GM19455 (cell line): ENCODE data around the gene KIAA0040.

Source experiments
- ATAC-seq: cut with Tn5 transposase; IDR thresholded peaks from one replicate; pipeline ENCODE4 v1.9.1; 2021; ENCODE audit not compliant: unreplicated experiment

The KIAA0040 gene

GRCh38 chr1:175203570-175204068 lies 11.0 kb upstream of the KIAA0040 start:
- no peak for ATAC-seq

GRCh38 chr1:175200678-175201521 lies 8.3 kb upstream of the KIAA0040 start:
- ATAC-seq: no peak

GRCh38 chr1:175198332-175198731 lies 5.8 kb upstream of the KIAA0040 start:
- ATAC-seq: no peak

GRCh38 chr1:175197531-175197930 lies 5.0 kb upstream of the KIAA0040 start:
- no peak for ATAC-seq

- no peak for ATAC-seq
Measured at GRCh38 chr1:175195798-175196197, 3.2 kb upstream of the KIAA0040 start.

- no peak for ATAC-seq
Measured at GRCh38 chr1:175195281-175195680, 2.7 kb upstream of the KIAA0040 start.

GRCh38 chr1:175193527-175193910 lies 943 bp upstream of the KIAA0040 start:
- no peak for ATAC-seq

- ATAC-seq: peak; percentile 27
Measured at GRCh38 chr1:175192111-175192629, 406 bp downstream of the KIAA0040 start.

GRCh38 chr1:175191659-175192058 lies 917 bp downstream of the KIAA0040 start:
- no peak for ATAC-seq

- peak; percentile 55 for ATAC-seq
Measured at GRCh38 chr1:175188936-175189335, 3.6 kb downstream of the KIAA0040 start.

GRCh38 chr1:175186433-175187160 lies 6.0 kb downstream of the KIAA0040 start:
- no peak for ATAC-seq

GRCh38 chr1:175185903-175186302 lies 6.7 kb downstream of the KIAA0040 start:
- ATAC-seq: no peak

GRCh38 chr1:175183586-175183985 lies 9.0 kb downstream of the KIAA0040 start:
- ATAC-seq: no peak

GRCh38 chr1:175182201-175182746 lies 10.3 kb downstream of the KIAA0040 start:
- ATAC-seq: no peak

- ATAC-seq: no peak
Measured at GRCh38 chr1:175179837-175180590, 12.6 kb downstream of the KIAA0040 start.

GRCh38 chr1:175178456-175178855 lies 14.1 kb downstream of the KIAA0040 start:
- no peak for ATAC-seq

GRCh38 chr1:175178056-175178455 lies 14.5 kb downstream of the KIAA0040 start:
- ATAC-seq: no peak

GRCh38 chr1:175176246-175176645 lies 16.3 kb downstream of the KIAA0040 start:
- no peak for ATAC-seq

- no peak for ATAC-seq
Measured at GRCh38 chr1:175174309-175175102, 18.1 kb downstream of the KIAA0040 start.

- no peak for ATAC-seq
Measured at GRCh38 chr1:175173531-175173930, 19.0 kb downstream of the KIAA0040 start.
